ENCODE results near the gene ELP2.

ELP2 gene

DNA sequence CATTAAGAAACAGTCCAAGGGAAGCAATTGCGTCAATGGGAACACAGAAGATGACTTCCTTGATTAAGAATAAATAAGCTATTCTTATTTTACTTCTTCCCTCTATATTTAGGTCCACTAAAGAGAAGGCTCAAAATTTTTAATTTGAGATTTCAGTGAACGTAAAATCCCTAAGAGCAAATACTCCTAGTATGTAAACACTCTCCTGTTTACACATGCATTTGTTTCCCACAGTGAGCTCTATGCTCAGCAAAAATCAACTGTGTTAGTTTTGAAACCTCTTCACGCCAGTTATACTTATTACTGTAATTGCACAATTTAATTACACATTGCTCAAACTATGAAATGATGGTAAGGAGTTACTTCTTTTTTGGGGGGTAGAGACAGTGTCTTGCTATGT is 9.4 kb upstream of the ELP2 start:
- TF ChIP-seq, protein P1, sequence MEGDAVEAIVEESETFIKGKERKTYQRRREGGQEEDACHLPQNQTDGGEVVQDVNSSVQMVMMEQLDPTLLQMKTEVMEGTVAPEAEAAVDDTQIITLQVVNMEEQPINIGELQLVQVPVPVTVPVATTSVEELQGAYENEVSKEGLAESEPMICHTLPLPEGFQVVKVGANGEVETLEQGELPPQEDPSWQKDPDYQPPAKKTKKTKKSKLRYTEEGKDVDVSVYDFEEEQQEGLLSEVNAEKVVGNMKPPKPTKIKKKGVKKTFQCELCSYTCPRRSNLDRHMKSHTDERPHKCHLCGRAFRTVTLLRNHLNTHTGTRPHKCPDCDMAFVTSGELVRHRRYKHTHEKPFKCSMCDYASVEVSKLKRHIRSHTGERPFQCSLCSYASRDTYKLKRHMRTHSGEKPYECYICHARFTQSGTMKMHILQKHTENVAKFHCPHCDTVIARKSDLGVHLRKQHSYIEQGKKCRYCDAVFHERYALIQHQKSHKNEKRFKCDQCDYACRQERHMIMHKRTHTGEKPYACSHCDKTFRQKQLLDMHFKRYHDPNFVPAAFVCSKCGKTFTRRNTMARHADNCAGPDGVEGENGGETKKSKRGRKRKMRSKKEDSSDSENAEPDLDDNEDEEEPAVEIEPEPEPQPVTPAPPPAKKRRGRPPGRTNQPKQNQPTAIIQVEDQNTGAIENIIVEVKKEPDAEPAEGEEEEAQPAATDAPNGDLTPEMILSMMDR (IDR thresholded peaks at IDR 0.05; ENCODE audit: control insufficient read depth, insufficient read depth, low read depth, low read length, missing control alignments), result no peak
- H3K4me3 ChIP-seq (ENCODE audit: control insufficient read depth, low read depth, low read length), result no peak overlapping the region
- DNase-seq (ENCODE audit: low read depth), result no peak

DNA sequence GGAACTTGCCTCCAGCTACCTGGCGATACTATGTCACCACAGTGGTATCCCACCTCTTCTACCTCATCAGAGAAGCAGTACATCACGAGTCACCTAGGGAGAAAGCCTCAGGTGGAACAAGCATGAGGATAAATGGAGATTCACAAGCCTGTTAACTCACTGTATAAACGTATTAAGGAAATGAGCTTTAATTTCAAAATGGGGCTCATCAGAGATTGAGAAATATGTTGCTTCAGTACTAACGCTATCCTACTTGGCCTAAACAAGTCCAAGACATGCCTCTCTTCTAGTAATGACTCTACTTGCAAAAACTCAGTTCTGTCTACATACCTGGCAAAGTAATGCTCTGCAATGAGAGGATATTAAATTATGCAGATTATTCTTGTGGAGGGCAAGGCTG is 4.9 kb upstream of the ELP2 start:
- DNase-seq (ENCODE audit: low read depth), result no peak
- TF ChIP-seq, protein P1 (IDR thresholded peaks at IDR 0.05; ENCODE audit: control insufficient read depth, insufficient read depth, low read depth, low read length, missing control alignments), result no peak
- no peak overlapping the region for H3K4me3 ChIP-seq (ENCODE audit: control insufficient read depth, low read depth, low read length)

DNA sequence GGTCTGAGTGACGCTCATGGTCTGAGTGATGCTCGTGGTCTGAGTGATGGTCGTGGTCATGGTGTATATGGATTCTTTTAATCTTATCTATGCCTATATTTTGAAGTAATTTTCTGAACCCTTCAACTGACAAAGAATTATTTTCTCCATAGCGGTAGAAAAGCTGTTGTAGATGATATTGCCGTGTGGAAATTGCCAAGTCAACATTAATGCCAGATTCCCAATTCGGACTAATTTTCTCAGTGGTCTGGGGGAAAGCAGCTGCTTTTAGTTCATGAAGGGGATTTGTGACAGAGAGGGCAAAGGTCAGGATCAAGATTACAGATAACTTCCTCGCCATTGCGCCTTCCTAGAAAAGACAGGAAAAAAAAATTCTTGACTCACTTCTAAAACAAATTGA is 3.0 kb upstream of the ELP2 start:
- TF ChIP-seq, protein P1 (IDR thresholded peaks at IDR 0.05; ENCODE audit: control insufficient read depth, insufficient read depth, low read depth, low read length, missing control alignments), result no peak
- H3K4me3 ChIP-seq (ENCODE audit: control insufficient read depth, low read depth, low read length), result no peak overlapping the region
- DNase-seq (ENCODE audit: low read depth), result no peak

DNA sequence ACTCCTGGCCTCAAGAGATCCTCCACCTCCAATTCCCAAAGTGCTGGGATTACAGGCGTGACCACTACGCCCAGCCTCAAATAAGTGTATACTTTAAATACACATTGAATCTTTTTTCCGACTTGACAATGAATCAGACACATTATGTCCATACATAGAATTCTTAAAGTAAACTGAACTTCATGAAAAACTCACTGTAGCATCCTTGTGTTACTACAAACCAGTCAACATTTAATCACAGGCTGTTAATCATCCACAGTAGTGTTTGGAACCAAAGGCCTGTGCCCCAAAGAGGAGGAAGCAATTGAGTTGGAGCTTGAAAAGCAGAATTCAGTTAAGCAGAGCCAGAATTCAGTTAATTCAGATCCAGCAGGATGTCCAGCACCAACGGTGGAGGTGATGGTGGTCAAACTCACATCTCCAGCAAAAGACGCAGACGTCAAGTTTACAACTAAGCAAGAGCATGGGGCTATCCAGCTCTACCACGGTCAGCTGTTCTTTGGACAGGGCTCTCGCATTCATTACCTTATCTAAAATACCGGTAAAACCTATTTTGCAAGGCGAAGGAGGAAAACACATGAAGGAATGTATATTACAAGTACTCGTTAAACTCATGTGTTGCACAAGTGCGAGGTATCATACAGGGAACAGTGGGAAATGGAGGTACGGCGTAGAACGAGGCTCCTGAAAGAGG is 1.7 kb upstream of the ELP2 start:
- TF ChIP-seq, protein P1 (IDR thresholded peaks at IDR 0.05; ENCODE audit: control insufficient read depth, insufficient read depth, low read depth, low read length, missing control alignments), result no peak
- DNase-seq (ENCODE audit: low read depth), result no peak

DNA sequence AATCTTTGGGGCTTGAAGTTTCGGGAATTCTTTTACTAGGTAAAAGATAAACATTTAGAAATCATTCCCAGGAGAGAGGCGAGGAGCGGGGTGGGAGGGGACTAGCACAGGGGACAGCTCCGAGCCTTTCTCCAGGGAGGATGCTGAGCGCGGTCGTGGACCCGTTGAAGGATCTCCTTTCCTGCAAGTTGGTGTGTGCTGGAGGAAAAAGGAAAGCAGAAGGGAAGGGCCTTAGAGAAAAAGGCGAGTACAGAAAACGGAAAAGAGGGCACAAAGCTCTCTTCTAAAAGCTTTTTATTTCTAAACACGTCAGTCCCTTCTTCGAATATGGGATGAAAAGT is 1.2 kb upstream of the ELP2 start:
- peak overlapping the region; percentile 98 for H3K4me3 ChIP-seq (ENCODE audit: control insufficient read depth, low read depth, low read length)
- DNase-seq (ENCODE audit: low read depth), result no peak
- TF ChIP-seq, protein P1 (IDR thresholded peaks at IDR 0.05; ENCODE audit: control insufficient read depth, insufficient read depth, low read depth, low read length, missing control alignments), result no peak

More for the DNA sequence above, 1.7 kb upstream of the ELP2 start:
- H3K4me3 ChIP-seq (ENCODE audit: control insufficient read depth, low read depth, low read length), result peak overlapping the region; percentile 98

DNA sequence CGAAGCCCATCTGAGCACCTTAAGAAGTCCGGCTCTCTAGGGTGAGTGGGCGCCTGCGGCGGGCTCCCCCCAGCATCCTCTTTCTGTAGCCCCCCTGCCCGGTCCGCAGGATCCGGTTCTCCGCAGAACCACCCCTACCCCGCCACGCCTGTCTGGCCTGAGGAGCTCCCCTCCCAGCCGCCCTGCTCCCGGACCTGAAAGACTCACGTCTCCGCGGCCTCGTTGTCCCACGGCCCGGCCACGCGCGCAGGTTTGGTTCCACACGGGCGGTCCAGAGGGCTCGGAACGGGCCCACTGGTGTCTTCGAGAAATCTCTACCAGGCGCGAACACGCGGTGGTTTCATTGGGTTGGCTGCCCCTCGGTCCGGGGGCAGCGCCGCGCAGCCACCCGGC is 796 bp upstream of the ELP2 start:
- H3K4me3 ChIP-seq (ENCODE audit: control insufficient read depth, low read depth, low read length), result peak overlapping the region; percentile 98
- TF ChIP-seq, protein P1 (IDR thresholded peaks at IDR 0.05; ENCODE audit: control insufficient read depth, insufficient read depth, low read depth, low read length, missing control alignments), result no peak
- no peak for DNase-seq (ENCODE audit: low read depth)
